ENCODE results near the gene ARAP1.
"Not testable (repeated sequence)": the region's sequence is repeated elsewhere in the genome, so short reads cannot be mapped to it uniquely, and the experiment has no call there.

ARAP1 gene

GRCh38 chr11:72752088-72752914, at the start of gene ARAP1:
TSS of gene ARAP1 (minus strand) at chr11:72752408. CDS start at chr11:72727128, 25,280 bp downstream.
- Histone ChIP-seq H3K36me3 (ENCODE audit: control insufficient read depth, insufficient read depth, low read length) (no peaks in the 10 kb centered on the region), H3K4me1 (ENCODE audit: control insufficient read depth, insufficient read depth, low read length) (peaks cover 8% of the 10 kb centered on the region), H3K27ac (ENCODE audit: low read length) (no peak within 1 kb of the TSS), H3K4me3 (ENCODE audit: low read length) (peak within 1 kb of the TSS; percentile 83), H3K9me3 (ENCODE audit: control insufficient read depth, insufficient read depth, low read length) (no peaks in the 10 kb centered on the region), H3K27me3 (ENCODE audit: control insufficient read depth, insufficient read depth, low read length) (no peaks in the 10 kb centered on the region)
- no peak for DNase-seq (ENCODE audit: low read depth, low spot score)
- no CpG with 5 or more reads among the region's 51 CpGs for WGBS (ENCODE audit: insufficient coverage, insufficient read length)

GRCh38 chr11:72799441-72799840, 47.2 kb upstream of the ARAP1 start:
- WGBS (ENCODE audit: insufficient coverage, insufficient read length) = no CpG with 5 or more reads among the region's 4 CpGs
- DNase-seq (ENCODE audit: low read depth, low spot score) = no peak
- Histone ChIP-seq H3K36me3 (ENCODE audit: control insufficient read depth, insufficient read depth, low read length) (no peaks in the 10 kb centered on the region), H3K4me1 (ENCODE audit: control insufficient read depth, insufficient read depth, low read length) (peaks cover 2% of the 10 kb centered on the region; the same call in 1 of the 2 replicates), H3K27ac (ENCODE audit: low read length) (no peak overlapping the region), H3K27me3 (ENCODE audit: control insufficient read depth, insufficient read depth, low read length) (no peaks in the 10 kb centered on the region), H3K9me3 (ENCODE audit: control insufficient read depth, insufficient read depth, low read length) (no peaks in the 10 kb centered on the region), H3K4me3 (ENCODE audit: low read length) (no peak overlapping the region)

- DNase-seq (ENCODE audit: low read depth, low spot score) = no peak
- no CpG with 5 or more reads among the region's 4 CpGs for WGBS (ENCODE audit: insufficient coverage, insufficient read length)
Observed at GRCh38 chr11:72798361-72798760, 46.2 kb upstream of the ARAP1 start.

GRCh38 chr11:72793425-72794367, 41.5 kb upstream of the ARAP1 start, which contains the start of gene STARD10:
TSS of gene STARD10 (minus strand) at chr11:72794047. CDS start at chr11:72781181, 12,866 bp downstream.
- peaks cover 2% of the 10 kb centered on the region; the same call in 1 of the 2 replicates for H3K4me1 ChIP-seq (ENCODE audit: control insufficient read depth, insufficient read depth, low read length)
- WGBS (ENCODE audit: insufficient coverage, insufficient read length) = no CpG with 5 or more reads among the region's 55 CpGs
- no peaks in the 10 kb centered on the region for H3K9me3 ChIP-seq (ENCODE audit: control insufficient read depth, insufficient read depth, low read length)
- H3K36me3 ChIP-seq (ENCODE audit: control insufficient read depth, insufficient read depth, low read length) = no peaks in the 10 kb centered on the region
- peak within 1 kb of the TSS; percentile 61; the same call in 1 of the 2 replicates for H3K4me3 ChIP-seq (ENCODE audit: low read length)
- no peaks in the 10 kb centered on the region for H3K27me3 ChIP-seq (ENCODE audit: control insufficient read depth, insufficient read depth, low read length)
- H3K27ac ChIP-seq (ENCODE audit: low read length) = no peak within 1 kb of the TSS
- peak; percentile 95 for DNase-seq (ENCODE audit: low read depth, low spot score)

More at GRCh38 chr11:72798361-72798760, 46.2 kb upstream of the ARAP1 start:
- Histone ChIP-seq H3K27me3 (ENCODE audit: control insufficient read depth, insufficient read depth, low read length) (no peaks in the 10 kb centered on the region), H3K27ac (ENCODE audit: low read length) (no peak overlapping the region), H3K36me3 (ENCODE audit: control insufficient read depth, insufficient read depth, low read length) (no peaks in the 10 kb centered on the region), H3K4me3 (ENCODE audit: low read length) (no peak overlapping the region), H3K9me3 (ENCODE audit: control insufficient read depth, insufficient read depth, low read length) (no peaks in the 10 kb centered on the region), H3K4me1 (ENCODE audit: control insufficient read depth, insufficient read depth, low read length) (peaks cover 2% of the 10 kb centered on the region; the same call in 1 of the 2 replicates)

GRCh38 chr11:72793076-72793424, 40.8 kb upstream of the ARAP1 start:
- DNase-seq (ENCODE audit: low read depth, low spot score) = no peak
- no peaks in the 10 kb centered on the region for H3K27me3 ChIP-seq (ENCODE audit: control insufficient read depth, insufficient read depth, low read length)
- WGBS (ENCODE audit: insufficient coverage, insufficient read length) = no CpG with 5 or more reads among the region's 2 CpGs
- H3K9me3 ChIP-seq (ENCODE audit: control insufficient read depth, insufficient read depth, low read length) = no peaks in the 10 kb centered on the region
- H3K4me1 ChIP-seq (ENCODE audit: control insufficient read depth, insufficient read depth, low read length) = no peaks in the 10 kb centered on the region
- no peaks in the 10 kb centered on the region for H3K36me3 ChIP-seq (ENCODE audit: control insufficient read depth, insufficient read depth, low read length)
- no peak overlapping the region for H3K27ac ChIP-seq (ENCODE audit: low read length)
- no peak overlapping the region for H3K4me3 ChIP-seq (ENCODE audit: low read length)

GRCh38 chr11:72792437-72793021, 40.3 kb upstream of the ARAP1 start:
- no peaks in the 10 kb centered on the region for H3K9me3 ChIP-seq (ENCODE audit: control insufficient read depth, insufficient read depth, low read length)
- WGBS (ENCODE audit: insufficient coverage, insufficient read length) = no CpG with 5 or more reads among the region's 3 CpGs
- no peaks in the 10 kb centered on the region for H3K36me3 ChIP-seq (ENCODE audit: control insufficient read depth, insufficient read depth, low read length)
- H3K27ac ChIP-seq (ENCODE audit: low read length) = no peak overlapping the region
- no peak overlapping the region for H3K4me3 ChIP-seq (ENCODE audit: low read length)
- no peak for DNase-seq (ENCODE audit: low read depth, low spot score)
- no peaks in the 10 kb centered on the region for H3K27me3 ChIP-seq (ENCODE audit: control insufficient read depth, insufficient read depth, low read length)
- no peaks in the 10 kb centered on the region for H3K4me1 ChIP-seq (ENCODE audit: control insufficient read depth, insufficient read depth, low read length)

GRCh38 chr11:72791228-72791627, 39.0 kb upstream of the ARAP1 start:
- H3K9me3 ChIP-seq (ENCODE audit: control insufficient read depth, insufficient read depth, low read length); H3K4me1 ChIP-seq (ENCODE audit: control insufficient read depth, insufficient read depth, low read length): not testable (repeated sequence)

GRCh38 chr11:72789493-72790131, 37.4 kb upstream of the ARAP1 start:
- H3K4me1 ChIP-seq (ENCODE audit: control insufficient read depth, insufficient read depth, low read length) = no peaks in the 10 kb centered on the region
- no peak for DNase-seq (ENCODE audit: low read depth, low spot score)
- H3K36me3 ChIP-seq (ENCODE audit: control insufficient read depth, insufficient read depth, low read length) = no peaks in the 10 kb centered on the region
- no peaks in the 10 kb centered on the region for H3K27me3 ChIP-seq (ENCODE audit: control insufficient read depth, insufficient read depth, low read length)
- no peaks in the 10 kb centered on the region for H3K9me3 ChIP-seq (ENCODE audit: control insufficient read depth, insufficient read depth, low read length)
- H3K4me3 ChIP-seq (ENCODE audit: low read length) = no peak overlapping the region
- no CpG with 5 or more reads among the region's 10 CpGs for WGBS (ENCODE audit: insufficient coverage, insufficient read length)
- no peak overlapping the region for H3K27ac ChIP-seq (ENCODE audit: low read length)

More at GRCh38 chr11:72791228-72791627, 39.0 kb upstream of the ARAP1 start:
- no CpG with 5 or more reads among the region's 7 CpGs for WGBS (ENCODE audit: insufficient coverage, insufficient read length)
- DNase-seq (ENCODE audit: low read depth, low spot score); H3K4me3 ChIP-seq (ENCODE audit: low read length); H3K27ac ChIP-seq (ENCODE audit: low read length); H3K27me3 ChIP-seq (ENCODE audit: control insufficient read depth, insufficient read depth, low read length); H3K36me3 ChIP-seq (ENCODE audit: control insufficient read depth, insufficient read depth, low read length): not testable (repeated sequence)

GRCh38 chr11:72788241-72788640, 36.0 kb upstream of the ARAP1 start:
- H3K4me3 ChIP-seq (ENCODE audit: low read length) = no peak overlapping the region
- H3K36me3 ChIP-seq (ENCODE audit: control insufficient read depth, insufficient read depth, low read length) = no peaks in the 10 kb centered on the region
- no peak overlapping the region for H3K27ac ChIP-seq (ENCODE audit: low read length)
- no CpG with 5 or more reads among the region's 7 CpGs for WGBS (ENCODE audit: insufficient coverage, insufficient read length)
- no peaks in the 10 kb centered on the region for H3K9me3 ChIP-seq (ENCODE audit: control insufficient read depth, insufficient read depth, low read length)
- DNase-seq (ENCODE audit: low read depth, low spot score) = no peak
- no peaks in the 10 kb centered on the region for H3K27me3 ChIP-seq (ENCODE audit: control insufficient read depth, insufficient read depth, low read length)
- H3K4me1 ChIP-seq (ENCODE audit: control insufficient read depth, insufficient read depth, low read length) = no peaks in the 10 kb centered on the region
